ENCODE data around the gene SHISAL1. TPM values are rescaled to one million over a fixed set of nuclear protein-coding genes. Genes with fewer than 3 reads are reported as not detected.

The SHISAL1 gene
- not detected for total RNA-seq

DNA sequence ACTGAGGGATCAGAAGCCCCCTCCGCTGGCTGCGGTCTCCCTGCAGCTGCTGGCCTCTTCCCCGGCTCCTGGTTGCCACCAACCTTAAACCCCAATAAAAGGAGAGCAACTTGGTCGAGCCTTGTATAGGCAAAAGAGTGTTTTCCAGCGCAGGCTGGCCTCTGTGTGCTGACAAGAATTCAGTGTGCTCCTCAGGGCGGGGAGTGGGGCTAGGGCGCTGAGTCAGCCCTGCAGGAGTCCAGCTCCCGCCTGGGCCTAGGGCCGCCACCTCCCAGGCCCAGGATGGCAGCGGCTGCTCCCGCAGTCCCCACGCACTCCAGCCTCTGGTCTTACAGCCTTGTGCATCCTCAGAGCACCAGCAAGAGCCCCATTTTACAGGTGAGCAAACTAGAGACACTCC lies at the start of gene SHISAL1:
SHISAL1 (minus strand) TSS at position 186 of the 400 bp plus-strand sequence. CDS start 12,006 bp downstream, outside the sequence.
- Mint-ChIP-seq H3K4me1 (peaks cover 18% of the 10 kb centered on the region), H3K36me3 (no peaks in the 10 kb centered on the region), H3K27me3 (no peaks in the 10 kb centered on the region), H3K9me3 (no peaks in the 10 kb centered on the region), H3K4me3 (no peak within 1 kb of the TSS), H3K27ac (no peak within 1 kb of the TSS)
- DNase-seq (no peak), ATAC-seq (ENCODE audit: low read depth) (no peak)
- POLR2A ChIA-PET: interaction anchor here (0.8 kb wide), 1 partner anchor 17 kb away, joined by 3 read pairs; no protein-coding TSS in a partner anchor

- peaks cover 9% of the 10 kb centered on the region for H3K27me3 Mint-ChIP-seq
- H3K4me1 Mint-ChIP-seq: no peaks in the 10 kb centered on the region
Measured at GRCh38 chr22:44361391-44362126, 48.8 kb upstream of the SHISAL1 start.

DNA sequence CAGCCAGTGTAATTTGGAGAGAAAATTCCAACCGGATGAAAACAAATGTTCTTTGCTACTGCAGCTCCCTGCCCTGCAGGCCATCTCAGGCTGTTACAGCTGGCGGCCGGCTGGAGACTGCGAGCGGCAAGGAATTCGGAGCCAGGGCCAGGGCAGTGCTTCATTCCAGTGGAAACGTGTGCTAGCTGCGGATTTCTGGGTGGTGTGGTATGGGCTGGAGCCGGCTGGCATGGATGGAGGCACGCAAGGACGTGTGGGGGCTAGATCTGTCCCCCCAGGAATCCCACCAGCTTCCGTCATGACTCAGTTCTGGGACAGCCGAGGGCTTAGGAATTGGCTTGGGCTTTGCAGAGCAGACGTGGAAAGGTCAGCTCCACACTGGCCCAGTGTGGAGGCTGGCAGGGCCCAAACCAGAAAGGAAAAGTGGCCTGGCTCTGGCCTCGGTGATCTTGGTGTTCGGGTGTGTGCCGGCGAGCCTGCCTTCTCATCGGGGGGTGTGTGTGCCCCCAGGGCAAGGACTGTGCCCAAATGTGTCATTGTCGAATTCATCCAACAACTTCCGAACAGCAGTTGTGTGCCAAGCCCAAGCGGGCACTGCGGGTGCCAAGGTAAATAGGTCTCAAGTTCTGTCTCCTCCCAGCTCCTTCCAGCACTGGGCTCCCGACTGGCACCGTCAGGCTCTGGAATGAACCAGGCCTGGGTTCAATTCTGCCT lies 48.1 kb upstream of the SHISAL1 start:
- DNase-seq (no peak), ATAC-seq (ENCODE audit: low read depth) (no peak)
- Mint-ChIP-seq H3K9me3 (no peaks in the 10 kb centered on the region), H3K27me3 (peaks cover 9% of the 10 kb centered on the region), H3K27ac (no peak overlapping the region), H3K36me3 (no peaks in the 10 kb centered on the region), H3K4me1 (no peaks in the 10 kb centered on the region), H3K4me3 (no peak overlapping the region)
- POLR2A ChIA-PET: no interaction called here

More at GRCh38 chr22:44361391-44362126, 48.8 kb upstream of the SHISAL1 start:
- Mint-ChIP-seq H3K36me3 (no peaks in the 10 kb centered on the region), H3K9me3 (no peaks in the 10 kb centered on the region), H3K27ac (no peak overlapping the region), H3K4me3 (no peak overlapping the region)
- DNase-seq (no peak), ATAC-seq (ENCODE audit: low read depth) (no peak)
- POLR2A ChIA-PET: no interaction called here

- H3K4me1 Mint-ChIP-seq: no peaks in the 10 kb centered on the region
- POLR2A ChIA-PET: no interaction called here
Measured at GRCh38 chr22:44360306-44360667, 47.5 kb upstream of the SHISAL1 start.

DNA sequence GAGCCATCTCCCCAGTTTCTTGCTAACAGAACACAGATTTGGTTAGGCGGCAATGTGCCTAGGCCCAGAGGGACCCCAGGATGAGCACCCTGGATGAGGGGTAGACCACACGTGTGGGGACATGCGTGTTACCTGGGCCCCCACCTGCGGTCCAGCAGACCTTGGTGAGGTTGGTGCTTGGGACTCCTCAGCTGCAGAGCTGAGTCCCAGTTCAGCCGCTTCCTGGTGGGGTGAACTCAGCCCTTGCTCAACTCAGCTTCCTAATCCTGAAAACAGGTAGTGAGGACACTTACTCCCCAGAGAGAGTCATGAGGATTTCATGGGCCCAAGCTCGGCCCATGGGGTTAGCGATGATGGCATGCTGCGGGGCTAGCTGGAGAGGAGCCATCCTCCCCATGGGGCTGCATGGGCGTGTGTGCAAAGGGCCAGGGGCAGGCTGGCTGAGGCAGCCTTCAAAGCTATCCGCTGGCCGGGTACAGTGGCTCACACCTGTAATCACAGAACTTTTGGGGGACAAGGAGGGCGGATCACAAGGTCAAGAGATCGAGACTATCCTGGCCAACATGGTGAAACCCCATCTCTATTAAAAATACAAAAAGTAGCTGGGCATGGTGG lies 46.9 kb upstream of the SHISAL1 start:
- H3K4me3 Mint-ChIP-seq: no peak overlapping the region
- no peaks in the 10 kb centered on the region for H3K36me3 Mint-ChIP-seq
- POLR2A ChIA-PET: no interaction called here
- DNase-seq (no peak), ATAC-seq (ENCODE audit: low read depth) (no peak)
- no peaks in the 10 kb centered on the region for H3K4me1 Mint-ChIP-seq
- H3K9me3 Mint-ChIP-seq: no peaks in the 10 kb centered on the region
- H3K27me3 Mint-ChIP-seq: peaks cover 14% of the 10 kb centered on the region
- H3K27ac Mint-ChIP-seq: no peak overlapping the region

More at GRCh38 chr22:44360306-44360667, 47.5 kb upstream of the SHISAL1 start:
- no peak for ATAC-seq (ENCODE audit: low read depth)
- Mint-ChIP-seq H3K36me3 (no peaks in the 10 kb centered on the region), H3K9me3 (no peaks in the 10 kb centered on the region), H3K4me3 (no peak overlapping the region), H3K27ac (no peak overlapping the region), H3K27me3 (peaks cover 9% of the 10 kb centered on the region)
- DNase-seq: no peak

GRCh38 chr22:44358709-44359440 lies 46.1 kb upstream of the SHISAL1 start:
- POLR2A ChIA-PET: no interaction called here
- Mint-ChIP-seq H3K4me1 (no peaks in the 10 kb centered on the region), H3K27me3 (peaks cover 15% of the 10 kb centered on the region), H3K9me3 (no peaks in the 10 kb centered on the region), H3K4me3 (no peak overlapping the region), H3K36me3 (no peaks in the 10 kb centered on the region), H3K27ac (no peak overlapping the region)
- no peak for ATAC-seq (ENCODE audit: low read depth)
- no peak for DNase-seq

GRCh38 chr22:44357966-44358465 lies 45.3 kb upstream of the SHISAL1 start:
- Mint-ChIP-seq H3K4me3 (no peak overlapping the region), H3K36me3 (no peaks in the 10 kb centered on the region)
- DNase-seq: no peak

DNA sequence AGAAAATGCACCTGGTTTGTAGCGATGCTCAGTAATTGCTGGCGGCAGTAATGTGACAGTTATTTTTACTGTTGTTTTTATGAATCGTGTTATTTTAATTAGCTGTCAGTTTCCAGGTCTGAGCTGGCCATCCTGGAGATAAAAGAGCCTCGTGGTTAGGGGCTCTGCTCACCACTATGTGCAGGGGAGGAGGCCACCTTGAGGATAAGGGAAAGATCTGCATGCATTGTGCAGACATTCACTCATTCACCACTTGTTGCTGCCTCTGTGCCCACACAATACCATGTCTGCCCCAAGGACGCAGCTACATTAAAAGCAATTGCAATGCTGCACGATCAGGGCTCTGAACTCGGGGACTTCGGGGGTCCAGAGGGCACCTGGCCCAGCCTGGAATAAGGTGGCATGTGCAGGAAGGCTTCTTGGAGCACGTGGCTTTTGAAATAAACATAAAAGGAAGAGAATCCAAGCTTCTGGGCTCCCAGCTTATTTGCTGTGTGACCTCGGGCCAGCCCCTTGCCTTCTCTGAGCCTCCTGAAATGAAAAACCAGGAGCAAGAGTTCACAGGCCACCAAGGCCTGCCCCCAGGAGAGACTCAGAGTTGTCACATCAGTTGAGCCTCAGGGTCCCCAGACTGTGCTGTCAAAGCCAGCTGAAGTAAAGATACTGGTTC lies 44.7 kb upstream of the SHISAL1 start:
- Mint-ChIP-seq H3K4me3 (no peak overlapping the region), H3K27ac (no peak overlapping the region), H3K9me3 (no peaks in the 10 kb centered on the region), H3K27me3 (peaks cover 18% of the 10 kb centered on the region), H3K4me1 (no peaks in the 10 kb centered on the region), H3K36me3 (no peaks in the 10 kb centered on the region)
- POLR2A ChIA-PET: no interaction called here
- ATAC-seq (ENCODE audit: low read depth) (no peak), DNase-seq (no peak)

More at GRCh38 chr22:44357966-44358465, 45.3 kb upstream of the SHISAL1 start:
- POLR2A ChIA-PET: no interaction called here
- Mint-ChIP-seq H3K4me1 (no peaks in the 10 kb centered on the region), H3K27me3 (peaks cover 18% of the 10 kb centered on the region), H3K9me3 (no peaks in the 10 kb centered on the region), H3K27ac (no peak overlapping the region)
- no peak for ATAC-seq (ENCODE audit: low read depth)

GRCh38 chr22:44355716-44356070 lies 42.9 kb upstream of the SHISAL1 start:
- POLR2A ChIA-PET: no interaction called here
- DNase-seq (no peak), ATAC-seq (ENCODE audit: low read depth) (no peak)
- H3K9me3 Mint-ChIP-seq: no peaks in the 10 kb centered on the region
- no peaks in the 10 kb centered on the region for H3K36me3 Mint-ChIP-seq
- no peak overlapping the region for H3K27ac Mint-ChIP-seq
- H3K4me3 Mint-ChIP-seq: no peak overlapping the region
- peaks cover 28% of the 10 kb centered on the region for H3K27me3 Mint-ChIP-seq
- peaks cover 4% of the 10 kb centered on the region for H3K4me1 Mint-ChIP-seq

DNA sequence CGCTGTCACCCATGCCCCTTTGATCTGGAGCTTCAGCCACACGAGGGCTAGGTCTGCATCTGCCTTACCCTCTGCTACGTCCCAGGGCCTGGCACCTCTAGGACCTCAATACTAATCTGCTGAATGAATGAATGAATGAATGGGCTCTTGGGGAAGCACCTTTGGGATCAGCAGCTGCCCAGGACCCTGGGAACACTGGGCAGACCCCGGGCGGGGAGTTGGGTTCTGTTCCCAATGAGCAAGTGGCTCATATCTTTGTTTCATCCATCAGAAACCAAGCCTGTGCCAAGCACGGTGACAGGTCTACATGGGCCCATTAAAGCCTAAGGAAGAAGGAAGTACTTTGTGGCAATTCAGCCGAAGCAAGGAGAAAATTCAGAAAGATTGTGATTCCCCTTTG lies 41.5 kb upstream of the SHISAL1 start:
- Mint-ChIP-seq H3K4me3 (no peak overlapping the region), H3K4me1 (peaks cover 4% of the 10 kb centered on the region), H3K9me3 (no peaks in the 10 kb centered on the region), H3K27me3 (peaks cover 28% of the 10 kb centered on the region), H3K36me3 (no peaks in the 10 kb centered on the region), H3K27ac (no peak overlapping the region)
- DNase-seq: no peak
- POLR2A ChIA-PET: interaction anchor here (0.7 kb wide), 1 partner anchor 50 kb away, joined by 3 read pairs; no protein-coding TSS in a partner anchor
- no peak for ATAC-seq (ENCODE audit: low read depth)

DNA sequence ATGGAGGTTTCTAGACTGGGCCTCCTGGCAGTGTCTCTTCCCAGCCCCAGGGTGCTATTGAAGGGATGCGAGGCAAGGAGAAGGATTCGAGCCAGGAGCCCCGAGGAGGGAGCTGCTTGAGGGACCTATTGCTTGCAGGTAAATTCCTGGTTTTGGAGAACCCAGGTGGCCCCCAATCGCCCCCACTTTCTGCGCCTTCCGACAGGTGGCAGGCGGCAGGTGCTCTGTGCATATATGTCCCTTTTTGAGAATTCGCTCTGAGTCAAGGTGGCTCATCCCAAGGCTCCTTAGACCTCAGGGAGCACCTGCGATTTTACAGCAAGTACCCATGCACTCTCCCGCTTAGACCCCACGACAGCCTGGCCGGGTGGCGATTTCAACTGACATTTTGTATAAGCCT lies 40.3 kb upstream of the SHISAL1 start:
- POLR2A ChIA-PET: no interaction called here
- no peak overlapping the region for H3K27ac Mint-ChIP-seq
- H3K27me3 Mint-ChIP-seq: peaks cover 28% of the 10 kb centered on the region
- no peaks in the 10 kb centered on the region for H3K36me3 Mint-ChIP-seq
- no peak overlapping the region for H3K4me3 Mint-ChIP-seq
- H3K9me3 Mint-ChIP-seq: no peaks in the 10 kb centered on the region
- H3K4me1 Mint-ChIP-seq: peaks cover 4% of the 10 kb centered on the region
- no peak for ATAC-seq (ENCODE audit: low read depth)
- no peak for DNase-seq

DNA sequence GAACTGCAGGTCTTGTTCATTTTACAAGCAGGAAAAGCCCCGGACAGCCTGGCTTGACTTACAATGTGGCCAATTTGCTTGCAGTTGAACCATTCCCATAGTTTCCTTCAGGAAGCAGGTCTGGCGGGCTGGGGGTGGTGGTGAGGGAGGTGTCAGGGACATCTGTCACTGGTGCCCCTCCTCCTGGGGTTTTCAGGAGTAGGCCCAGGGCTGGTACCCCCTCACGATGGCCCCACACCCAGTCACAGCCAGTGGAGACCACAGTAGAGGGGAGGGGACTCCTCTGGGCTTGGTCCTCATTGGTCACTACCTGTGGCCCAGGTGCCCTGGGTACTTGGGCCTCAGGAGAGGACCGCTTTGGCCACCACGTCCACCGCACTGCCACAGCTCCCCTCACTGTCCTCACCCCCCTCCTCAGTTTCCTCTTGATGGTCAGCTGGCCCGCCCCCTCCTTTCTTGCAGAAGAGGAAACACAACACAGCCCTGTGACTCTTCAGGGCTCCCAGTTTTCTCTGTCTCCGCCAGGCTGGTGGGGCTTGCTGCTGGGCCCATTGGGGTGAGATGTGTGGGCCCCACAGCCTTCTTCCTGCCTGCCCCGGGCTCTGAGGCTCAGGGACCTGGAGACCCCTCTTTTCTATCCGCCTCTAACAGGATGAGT lies 39.8 kb upstream of the SHISAL1 start:
- peaks cover 28% of the 10 kb centered on the region for H3K27me3 Mint-ChIP-seq
- ATAC-seq (ENCODE audit: low read depth): no peak
- no peaks in the 10 kb centered on the region for H3K36me3 Mint-ChIP-seq
- no peak overlapping the region for H3K4me3 Mint-ChIP-seq
- no peaks in the 10 kb centered on the region for H3K9me3 Mint-ChIP-seq
- DNase-seq: no peak
- POLR2A ChIA-PET: no interaction called here
- peak overlapping the region; percentile 16 for H3K27ac Mint-ChIP-seq
- H3K4me1 Mint-ChIP-seq: peaks cover 4% of the 10 kb centered on the region

Data from activated naive CD8-positive, alpha-beta T cell treated with anti-CD3 and anti-CD28 coated beads, Interleukin-2, amount 10 ng/mL, durations not matched to agents 7 days and 5 days (primary cell).